Keratinocyte (primary cell): ENCODE results near the gene AMN. TPM values are rescaled to one million over a fixed set of nuclear protein-coding genes. Genes with fewer than 3 reads are reported as not detected.
A peak's percentile ranks its signal among the peaks of the same experiment; 100 is the strongest.

Source experiments
- DNase-seq: peaks from one replicate; pipeline ENCODE4 v3.0.0-alpha.2; 2011; ENCODE audit warnings: low read depth, missing footprints, low spot score
- FAIRE-seq: peaks from 2 replicates; lab custom pipeline; 2011; peaks lifted over from hg19 to GRCh38; lab: Jason Lieb, UNC
- H2AFZ ChIP-seq: 2 replicates; pipeline ENCODE4 v1.6.0; 2012; ENCODE audit warnings: low read length, control low read depth, inconsistent platforms; ENCODE audit not compliant: control insufficient read depth
- H3K27ac ChIP-seq: 2 replicates; pipeline ENCODE4 v1.5.1; 2011; ENCODE audit warnings: low read length; ENCODE audit not compliant: control insufficient read depth, insufficient read depth
- H3K27me3 ChIP-seq: 3 replicates; pipeline ENCODE4 v1.6.0; 2011; ENCODE audit warnings: low read length; ENCODE audit not compliant: control insufficient read depth, insufficient read depth; ENCODE audit errors: extremely low read depth
- H3K36me3 ChIP-seq, 2 experiments: 2 replicates in 1 of 2; 3 replicates in 1 of 2; pipeline ENCODE4 v1.5.1; 2011; ENCODE audit warnings: low read length in 2 of 2, mild to moderate bottlenecking in 1 of 2; ENCODE audit not compliant: control insufficient read depth in 2 of 2, insufficient read depth in 2 of 2; ENCODE audit errors: extremely low read depth in 1 of 2
- H3K4me1 ChIP-seq: 3 replicates; pipeline ENCODE4 v1.5.1; 2011; ENCODE audit warnings: low read length; ENCODE audit not compliant: control insufficient read depth, insufficient read depth; ENCODE audit errors: extremely low read depth
- H3K4me2 ChIP-seq: 3 replicates; pipeline ENCODE4 v1.6.0; 2011; ENCODE audit warnings: low read depth, low read length; ENCODE audit not compliant: control insufficient read depth, insufficient read depth; ENCODE audit errors: extremely low read depth
- H3K4me3 ChIP-seq, 3 experiments: fragments of 200-600 bp in 1 of 3; sonication (generic) in 1 of 3; 2 replicates in 2 of 3; 3 replicates in 1 of 3; pipeline ENCODE4 v1.5.1; 2011 to 2016; ENCODE audit warnings: low read length in 3 of 3, mild to moderate bottlenecking in 3 of 3, control low read depth in 2 of 3, inconsistent platforms in 1 of 3, low read depth in 1 of 3, mixed read lengths in 1 of 3, mixed run types in 1 of 3, moderate library complexity in 1 of 3; ENCODE audit not compliant: control insufficient read depth in 2 of 3, insufficient read depth in 2 of 3; ENCODE audit errors: extremely low read depth in 1 of 3
- H3K79me2 ChIP-seq: 2 replicates; pipeline ENCODE4 v1.6.0; 2012; ENCODE audit warnings: low read length; ENCODE audit not compliant: control insufficient read depth, insufficient read depth
- H3K9ac ChIP-seq: 3 replicates; pipeline ENCODE4 v1.6.0; 2011; ENCODE audit warnings: low read length; ENCODE audit not compliant: control insufficient read depth, insufficient read depth; ENCODE audit errors: extremely low read depth
- H3K9me1 ChIP-seq: 3 replicates; pipeline ENCODE4 v1.6.0; 2011; ENCODE audit warnings: low read length; ENCODE audit not compliant: control insufficient read depth, insufficient read depth; ENCODE audit errors: extremely low read depth
- H3K9me3 ChIP-seq: 2 replicates; pipeline ENCODE4 v1.5.1; 2012; ENCODE audit warnings: low read depth, low read length; ENCODE audit not compliant: control insufficient read depth
- H4K20me1 ChIP-seq: 3 replicates; pipeline ENCODE4 v1.6.0; 2011; ENCODE audit warnings: low read length; ENCODE audit not compliant: control insufficient read depth, insufficient read depth; ENCODE audit errors: extremely low read depth
- EZH2 ChIP-seq: IDR thresholded peaks from one replicate; pipeline ENCODE4 v1.6.1; 2012; ENCODE audit warnings: inconsistent platforms, mild to moderate bottlenecking, low read length, moderate library complexity
- dilution Hi-C: fragments of 300-500 bp; cut with MboI; formaldehyde crosslinking; loops from one replicate; pipeline ENCODE4 v1.7.0; 2020; ENCODE audit warnings: low sequenced_read_pairs; ENCODE audit not compliant: extremely low pct_ligation_motif_present
- polyA plus RNA-seq, 5 experiments: library from polyadenylated mRNA; depleted of rRNA in 3 of 5; stranded (reverse) in 3 of 5; stranded (forward) in 1 of 5; unstranded in 1 of 5; fragments of >200 nt; gene quantifications; 1 replicate in 1 of 5; 2 replicates in 3 of 5; 3 replicates in 1 of 5; pipeline versions ENCODE4 v1.2.1 to v1.2.3, GENCODE V29; 2011 to 2012; ENCODE audit warnings: missing spikeins in 2 of 5, low read depth in 1 of 5, low replicate concordance in 1 of 5
- TF ChIP-seq, protein P1 (sequence below), 3 experiments: IDR thresholded peaks in 1 of 3; conservative IDR thresholded peaks in 1 of 3; optimal IDR thresholded peaks in 1 of 3; 2 replicates in 2 of 3; 3 replicates in 1 of 3; pipeline versions ENCODE3 to v1.5.1; 2011; ENCODE audit warnings: low read length in 3 of 3, mild to moderate bottlenecking in 3 of 3, moderate library complexity in 2 of 3, control low read depth in 1 of 3, inconsistent platforms in 1 of 3; ENCODE audit not compliant: insufficient read depth in 2 of 3; ENCODE audit errors: extremely low read depth in 1 of 3

AMN gene
- polyA plus RNA-seq, 1 donor (not counting 4 experiments of a cell fraction or from before 2014, with no cell fraction given) = 0.22 TPM

DNA sequence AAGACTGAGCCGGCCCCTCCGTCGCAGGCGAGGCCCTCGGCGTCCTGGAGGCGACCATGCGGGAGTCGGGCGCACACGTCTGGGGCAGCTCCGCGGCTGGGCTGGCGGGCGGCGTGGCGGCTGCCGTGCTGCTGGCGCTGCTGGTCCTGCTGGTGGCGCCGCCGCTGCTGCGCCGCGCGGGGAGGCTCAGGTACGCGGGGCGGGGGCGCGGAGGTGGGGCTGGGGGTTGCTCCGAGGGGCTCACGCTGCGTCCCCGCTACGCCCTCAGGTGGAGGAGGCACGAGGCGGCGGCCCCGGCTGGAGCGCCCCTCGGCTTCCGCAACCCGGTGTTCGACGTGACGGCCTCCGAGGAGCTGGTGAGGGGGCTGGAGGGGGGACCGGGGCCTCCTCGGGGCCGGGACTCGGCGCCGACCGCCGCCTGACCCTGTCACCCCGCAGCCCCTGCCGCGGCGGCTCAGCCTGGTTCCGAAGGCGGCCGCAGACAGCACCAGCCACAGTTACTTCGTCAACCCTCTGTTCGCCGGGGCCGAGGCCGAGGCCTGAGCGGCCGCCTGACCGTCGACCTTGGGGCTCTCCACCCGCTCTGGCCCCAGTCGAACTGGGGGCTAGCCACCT is 7.8 kb downstream of the AMN start:
- H3K4me2 ChIP-seq = peak overlapping the region; percentile 60
- no peak overlapping the region for H3K27ac ChIP-seq

DNA sequence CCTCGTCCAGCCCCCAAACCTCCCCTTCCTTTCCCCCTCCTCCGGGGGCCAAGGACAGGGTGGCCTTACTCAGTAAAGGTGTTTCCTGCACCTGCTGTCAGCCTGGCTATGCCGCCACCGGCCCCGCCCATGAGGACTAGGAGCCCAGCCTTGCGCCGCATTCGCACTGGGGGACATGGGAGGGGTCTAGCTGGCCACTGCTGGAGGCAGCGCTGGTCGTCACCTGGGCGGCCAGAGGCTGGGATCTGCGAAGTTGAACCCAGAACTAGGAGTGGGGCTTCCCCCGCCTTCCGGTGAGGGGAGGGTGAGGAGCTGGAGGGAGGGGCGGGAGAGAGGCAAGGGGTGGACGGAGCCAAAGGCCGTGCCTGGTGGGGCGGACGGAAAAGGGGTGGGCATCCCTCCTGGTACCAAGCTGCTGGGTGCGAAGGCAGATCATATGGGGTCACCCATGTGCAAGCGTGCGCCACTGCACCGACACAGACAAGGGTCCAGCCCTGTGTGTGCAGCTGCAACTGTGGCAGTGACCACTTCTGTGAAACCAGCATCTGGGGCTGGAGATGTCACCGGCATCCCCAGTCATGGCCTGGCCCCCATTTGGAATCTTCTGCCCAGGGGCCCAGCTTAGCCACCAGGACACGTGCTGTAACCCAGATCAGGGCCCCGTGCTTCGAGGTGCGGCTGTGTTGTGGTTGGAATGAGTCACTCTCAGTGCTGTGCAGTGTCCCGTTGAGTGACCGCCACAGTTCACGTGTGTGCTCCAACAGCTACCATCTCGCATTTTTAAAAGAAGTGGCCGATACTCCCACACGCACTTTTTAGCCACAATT is 8.5 kb downstream of the AMN start:
- H3K4me3 ChIP-seq = no peak overlapping the region
- DNase-seq (no peak), FAIRE-seq (no peak)
- dilution Hi-C loops = no loop called here
- peaks cover 3% of the 10 kb centered on the region for H4K20me1 ChIP-seq
- H3K27me3 ChIP-seq = peaks cover 20% of the 10 kb centered on the region
- H3K4me2 ChIP-seq = no peak overlapping the region
- peaks cover 4 to 6% of the 10 kb centered on the region in 2 experiments for H3K36me3 ChIP-seq
- H3K9ac ChIP-seq = no peak overlapping the region
- no peaks in the 10 kb centered on the region for H3K9me3 ChIP-seq
- peaks cover 19% of the 10 kb centered on the region for H3K4me1 ChIP-seq
- TF ChIP-seq, protein P1, sequence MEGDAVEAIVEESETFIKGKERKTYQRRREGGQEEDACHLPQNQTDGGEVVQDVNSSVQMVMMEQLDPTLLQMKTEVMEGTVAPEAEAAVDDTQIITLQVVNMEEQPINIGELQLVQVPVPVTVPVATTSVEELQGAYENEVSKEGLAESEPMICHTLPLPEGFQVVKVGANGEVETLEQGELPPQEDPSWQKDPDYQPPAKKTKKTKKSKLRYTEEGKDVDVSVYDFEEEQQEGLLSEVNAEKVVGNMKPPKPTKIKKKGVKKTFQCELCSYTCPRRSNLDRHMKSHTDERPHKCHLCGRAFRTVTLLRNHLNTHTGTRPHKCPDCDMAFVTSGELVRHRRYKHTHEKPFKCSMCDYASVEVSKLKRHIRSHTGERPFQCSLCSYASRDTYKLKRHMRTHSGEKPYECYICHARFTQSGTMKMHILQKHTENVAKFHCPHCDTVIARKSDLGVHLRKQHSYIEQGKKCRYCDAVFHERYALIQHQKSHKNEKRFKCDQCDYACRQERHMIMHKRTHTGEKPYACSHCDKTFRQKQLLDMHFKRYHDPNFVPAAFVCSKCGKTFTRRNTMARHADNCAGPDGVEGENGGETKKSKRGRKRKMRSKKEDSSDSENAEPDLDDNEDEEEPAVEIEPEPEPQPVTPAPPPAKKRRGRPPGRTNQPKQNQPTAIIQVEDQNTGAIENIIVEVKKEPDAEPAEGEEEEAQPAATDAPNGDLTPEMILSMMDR (optimal IDR thresholded peaks at IDR 0.05 in 1 of 3, IDR thresholded peaks at IDR 0.05 in 1 of 3, conservative IDR thresholded peaks at IDR 0.05 in 1 of 3; ENCODE audit: extremely low read depth in 1 of 3, insufficient read depth in 2 of 3, low read length in 3 of 3) = no peak
- no peak for TF ChIP-seq EZH2
- H3K79me2 ChIP-seq = no peaks in the 10 kb centered on the region
- H2AFZ ChIP-seq = no peak overlapping the region
- no peaks in the 10 kb centered on the region for H3K9me1 ChIP-seq
- H3K27ac ChIP-seq = no peak overlapping the region

More for the DNA sequence above, 7.8 kb downstream of the AMN start:
- Histone ChIP-seq H3K4me3 (no peak overlapping the region), H3K9me1 (no peaks in the 10 kb centered on the region), H3K4me1 (peaks cover 19% of the 10 kb centered on the region), H3K27me3 (peaks cover 20% of the 10 kb centered on the region), H4K20me1 (peaks cover 3% of the 10 kb centered on the region), H3K79me2 (no peaks in the 10 kb centered on the region), H2AFZ (no peak overlapping the region), H3K9ac (no peak overlapping the region), H3K9me3 (no peaks in the 10 kb centered on the region), H3K36me3 (peaks cover 4 to 6% of the 10 kb centered on the region in 2 experiments)
- FAIRE-seq (no peak), DNase-seq (no peak)
- no peak for TF ChIP-seq EZH2
- TF ChIP-seq, protein P1 (optimal IDR thresholded peaks at IDR 0.05 in 1 of 3, IDR thresholded peaks at IDR 0.05 in 1 of 3, conservative IDR thresholded peaks at IDR 0.05 in 1 of 3; ENCODE audit: extremely low read depth in 1 of 3, insufficient read depth in 2 of 3, low read length in 3 of 3) = no peak
- dilution Hi-C loops = no loop called here
